ENCODE measurements around the gene GABPB2.
"Not testable (repeated sequence)": the region's sequence is repeated elsewhere in the genome, so short reads cannot be mapped to it uniquely, and the experiment has no call there.

The GABPB2 gene

DNA sequence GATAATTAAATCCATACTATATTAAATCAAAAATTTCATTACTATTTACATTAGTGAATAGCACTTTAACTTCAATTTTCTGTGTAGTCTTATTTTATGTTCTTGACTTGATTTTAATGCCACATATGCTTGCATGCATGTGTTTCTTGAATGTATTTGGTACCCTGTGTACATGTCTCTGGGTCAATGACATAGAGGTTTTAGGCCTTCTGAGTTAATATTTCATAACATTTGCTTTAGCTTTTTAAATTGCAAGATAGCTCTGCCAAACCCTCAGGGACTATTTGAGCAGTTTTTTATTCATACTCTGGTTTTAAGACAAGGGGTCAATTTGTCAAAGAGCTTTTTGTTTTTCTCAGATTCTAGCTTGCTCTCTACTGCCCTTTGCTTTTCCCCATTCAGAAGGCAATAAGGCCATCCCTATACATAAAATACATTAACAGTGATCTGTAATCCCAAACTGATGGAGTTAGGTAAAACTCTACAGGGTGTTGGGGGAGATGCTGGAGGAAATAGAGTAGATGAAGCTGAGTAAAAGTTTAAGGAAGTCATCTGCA, 5.4 kb upstream of the GABPB2 start:
- TF ChIP-seq, protein P1, sequence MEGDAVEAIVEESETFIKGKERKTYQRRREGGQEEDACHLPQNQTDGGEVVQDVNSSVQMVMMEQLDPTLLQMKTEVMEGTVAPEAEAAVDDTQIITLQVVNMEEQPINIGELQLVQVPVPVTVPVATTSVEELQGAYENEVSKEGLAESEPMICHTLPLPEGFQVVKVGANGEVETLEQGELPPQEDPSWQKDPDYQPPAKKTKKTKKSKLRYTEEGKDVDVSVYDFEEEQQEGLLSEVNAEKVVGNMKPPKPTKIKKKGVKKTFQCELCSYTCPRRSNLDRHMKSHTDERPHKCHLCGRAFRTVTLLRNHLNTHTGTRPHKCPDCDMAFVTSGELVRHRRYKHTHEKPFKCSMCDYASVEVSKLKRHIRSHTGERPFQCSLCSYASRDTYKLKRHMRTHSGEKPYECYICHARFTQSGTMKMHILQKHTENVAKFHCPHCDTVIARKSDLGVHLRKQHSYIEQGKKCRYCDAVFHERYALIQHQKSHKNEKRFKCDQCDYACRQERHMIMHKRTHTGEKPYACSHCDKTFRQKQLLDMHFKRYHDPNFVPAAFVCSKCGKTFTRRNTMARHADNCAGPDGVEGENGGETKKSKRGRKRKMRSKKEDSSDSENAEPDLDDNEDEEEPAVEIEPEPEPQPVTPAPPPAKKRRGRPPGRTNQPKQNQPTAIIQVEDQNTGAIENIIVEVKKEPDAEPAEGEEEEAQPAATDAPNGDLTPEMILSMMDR (IDR thresholded peaks at IDR 0.05; ENCODE audit: borderline replicate concordance, control extremely low read depth, extremely low read depth, insufficient read depth, missing control alignments), result no peak
- in situ Hi-C loops (cut with MboI; ENCODE audit: low sequenced_read_pairs, unreplicated experiment), result no loop called here
- no peak for DNase-seq (ENCODE audit: low spot score)

DNA sequence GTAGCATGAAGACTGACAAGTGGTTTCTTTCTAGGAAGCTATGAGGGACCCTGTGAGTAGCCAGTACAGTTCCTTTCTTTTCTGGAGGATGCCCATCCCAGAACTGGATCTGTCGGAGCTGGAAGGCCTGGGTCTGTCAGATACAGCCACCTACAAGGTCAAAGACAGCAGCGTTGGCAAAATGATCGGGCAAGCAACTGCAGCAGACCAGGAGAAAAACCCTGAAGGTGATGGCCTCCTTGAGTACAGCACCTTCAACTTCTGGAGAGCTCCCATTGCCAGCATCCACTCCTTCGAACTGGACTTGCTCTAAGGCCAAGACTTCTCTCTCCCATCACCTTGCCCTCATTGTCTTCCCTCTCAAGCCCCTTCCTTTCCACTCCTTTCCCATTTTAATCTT, 3.4 kb upstream of the GABPB2 start:
- in situ Hi-C loops (cut with MboI; ENCODE audit: low sequenced_read_pairs, unreplicated experiment), result no loop called here
- TF ChIP-seq, protein P1 (IDR thresholded peaks at IDR 0.05; ENCODE audit: borderline replicate concordance, control extremely low read depth, extremely low read depth, insufficient read depth, missing control alignments), result no peak
- DNase-seq (ENCODE audit: low spot score), result no peak

DNA sequence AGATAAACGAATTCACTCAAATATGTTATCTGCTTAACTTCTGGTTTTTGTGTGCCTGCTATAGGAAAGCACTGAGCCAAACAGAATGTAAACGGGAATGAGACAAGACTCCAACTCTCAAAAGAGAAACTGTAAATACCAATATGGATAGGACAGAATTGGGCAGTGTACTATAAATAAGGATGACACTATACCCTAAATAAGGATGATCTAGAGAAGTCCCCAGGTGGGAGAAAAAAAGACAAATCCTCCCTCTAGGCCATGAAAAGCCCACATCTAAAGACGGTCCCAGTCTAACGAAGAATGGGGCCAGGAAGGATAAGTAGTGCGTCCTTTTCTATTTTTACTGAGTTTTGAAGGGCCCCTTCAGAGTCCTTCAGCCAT, 1.5 kb upstream of the GABPB2 start:
- in situ Hi-C loops (cut with MboI; ENCODE audit: low sequenced_read_pairs, unreplicated experiment), result no loop called here
- no peak for DNase-seq (ENCODE audit: low spot score)
- TF ChIP-seq, protein P1 (IDR thresholded peaks at IDR 0.05; ENCODE audit: borderline replicate concordance, control extremely low read depth, extremely low read depth, insufficient read depth, missing control alignments), result no peak

DNA sequence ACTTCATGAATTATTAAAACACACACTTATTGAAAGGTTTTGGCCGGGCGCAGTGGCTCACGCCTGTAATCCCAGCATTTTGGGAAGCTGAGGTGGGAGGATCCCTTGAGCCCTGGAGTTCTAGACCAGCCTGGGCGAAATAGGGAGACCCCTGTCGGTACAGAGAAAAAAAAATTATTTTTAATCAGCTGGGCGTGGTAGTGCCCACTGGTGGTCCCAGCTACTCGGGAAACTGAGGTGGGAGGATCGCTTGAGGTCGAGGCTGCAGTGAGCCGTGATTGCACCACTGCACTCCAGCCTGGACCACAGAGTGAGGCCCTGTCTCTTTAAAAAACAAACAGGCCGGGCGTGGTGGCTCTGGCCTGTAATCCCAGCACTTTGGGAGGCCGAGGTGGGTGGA, 1.7 kb downstream of the GABPB2 start:
- in situ Hi-C loops (cut with MboI; ENCODE audit: low sequenced_read_pairs, unreplicated experiment), result no loop called here
- no peak for DNase-seq (ENCODE audit: low spot score)
- TF ChIP-seq, protein P1 (IDR thresholded peaks at IDR 0.05; ENCODE audit: borderline replicate concordance, control extremely low read depth, extremely low read depth, insufficient read depth, missing control alignments), result no peak

DNA sequence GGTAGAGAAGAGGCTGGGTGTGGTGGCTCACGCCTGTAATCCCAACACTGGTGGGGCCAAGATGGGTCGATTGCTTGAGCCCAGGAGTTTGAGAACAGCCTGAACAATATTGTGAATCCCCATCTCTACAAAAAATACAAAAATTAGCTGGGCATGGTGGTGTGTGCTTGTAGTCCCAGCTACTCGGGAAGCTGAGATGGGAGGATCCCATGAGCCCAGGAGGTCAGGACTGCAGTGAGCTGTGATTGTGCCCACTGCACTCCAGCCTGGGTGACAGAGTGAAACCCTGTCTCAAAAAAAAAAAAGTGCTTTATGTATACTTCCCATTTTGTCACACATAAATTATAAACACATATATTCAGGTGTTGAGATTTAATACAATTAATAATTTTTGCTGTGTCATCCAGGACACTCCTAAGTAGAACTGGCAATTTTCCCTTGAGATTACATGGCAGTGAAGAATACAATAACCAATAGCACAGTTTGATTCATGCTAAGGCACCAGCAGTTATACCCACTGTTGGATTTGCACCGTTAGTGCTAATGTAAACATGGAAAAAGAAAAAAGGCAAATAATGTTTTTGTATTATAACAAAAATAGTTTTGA, 15.5 kb downstream of the GABPB2 start:
- TF ChIP-seq, protein P1 (IDR thresholded peaks at IDR 0.05; ENCODE audit: borderline replicate concordance, control extremely low read depth, extremely low read depth, insufficient read depth, missing control alignments), result no peak
- in situ Hi-C loops (cut with MboI; ENCODE audit: low sequenced_read_pairs, unreplicated experiment), result no loop called here
- no peak for DNase-seq (ENCODE audit: low spot score)

DNA sequence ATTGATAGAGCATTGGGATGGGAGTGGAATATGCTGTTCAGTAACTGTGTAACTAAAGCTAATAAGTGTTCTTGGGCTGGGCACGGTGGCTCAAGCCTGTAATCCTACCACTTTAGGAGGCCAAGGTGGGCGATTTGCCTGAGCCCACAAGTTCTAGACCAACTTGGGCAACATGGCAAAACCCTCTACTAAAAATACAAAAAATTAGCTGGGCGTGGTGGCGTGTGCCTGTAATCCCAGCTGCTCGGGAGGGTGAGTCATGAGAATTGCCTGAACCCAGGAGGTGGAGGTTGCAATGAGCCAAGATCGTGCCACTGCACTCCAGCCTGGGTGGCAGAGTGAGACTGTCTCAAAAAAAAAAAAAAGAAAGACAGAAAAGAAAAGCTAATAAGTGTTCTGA, 26.9 kb downstream of the GABPB2 start:
- in situ Hi-C loops (cut with MboI; ENCODE audit: low sequenced_read_pairs, unreplicated experiment), result loop anchor here (10.0 kb wide), 1 partner anchor 57 kb away; the partner anchor contains the start of gene TNFAIP8L2
- not testable (repeated sequence) for DNase-seq (ENCODE audit: low spot score)

DNA sequence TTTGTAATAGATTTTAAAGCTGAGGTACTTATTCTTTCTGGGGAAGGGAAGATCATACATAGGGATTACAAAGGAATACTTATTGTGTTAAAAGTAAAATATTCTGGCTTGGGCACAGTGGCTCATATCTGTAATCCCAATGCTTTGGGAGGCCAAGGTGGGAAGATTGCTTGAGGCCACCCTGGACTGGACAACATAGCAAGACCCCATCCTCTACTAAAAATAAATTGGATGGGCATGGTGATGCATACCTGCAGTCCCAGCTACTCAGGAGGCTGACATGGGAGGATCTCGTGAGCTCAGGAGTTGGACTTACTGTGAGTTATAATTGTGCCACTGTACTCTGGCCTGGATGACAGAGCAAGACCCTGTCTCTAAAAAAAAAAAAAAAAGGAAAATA, 27.6 kb downstream of the GABPB2 start:
- TF ChIP-seq, protein P1 (IDR thresholded peaks at IDR 0.05; ENCODE audit: borderline replicate concordance, control extremely low read depth, extremely low read depth, insufficient read depth, missing control alignments), result no peak
- in situ Hi-C loops (cut with MboI; ENCODE audit: low sequenced_read_pairs, unreplicated experiment), result loop anchor here (10.0 kb wide), 1 partner anchor 57 kb away; the partner anchor contains the start of gene TNFAIP8L2
- no peak for DNase-seq (ENCODE audit: low spot score)
